Activated naive CD4-positive, alpha-beta T cell treated with anti-CD3 and anti-CD28 coated beads, Interleukin-2, amount 50 U/mL, for 24 hours (primary cell): Measurements from ENCODE around the gene TDP1.

ENCODE experiments used
- H3K27ac Mint-ChIP-seq: one replicate; pipeline ENCODE4 v1.8.0; 2021; ENCODE audit warnings: mild to moderate bottlenecking, mixed read lengths
- H3K27me3 Mint-ChIP-seq: one replicate; pipeline ENCODE4 v1.8.0; 2021; ENCODE audit warnings: mixed read lengths
- H3K36me3 Mint-ChIP-seq: one replicate; pipeline ENCODE4 v1.8.0; 2021; ENCODE audit warnings: mixed read lengths
- H3K4me1 Mint-ChIP-seq: one replicate; pipeline ENCODE4 v1.8.0; 2021; ENCODE audit warnings: mixed read lengths
- H3K4me3 Mint-ChIP-seq: one replicate; pipeline ENCODE4 v1.8.0; 2021; ENCODE audit warnings: mild to moderate bottlenecking, mixed read lengths
- H3K9me3 Mint-ChIP-seq: one replicate; pipeline ENCODE4 v1.8.0; 2021; ENCODE audit warnings: mixed read lengths

TDP1 gene

GRCh38 chr14:89959853-89960445, 4.2 kb downstream of the TDP1 start:
- no peaks in the 10 kb centered on the region for H3K27me3 Mint-ChIP-seq
- H3K4me1 Mint-ChIP-seq, result peaks cover 71% of the 10 kb centered on the region
- H3K4me3 Mint-ChIP-seq, result peak overlapping the region; percentile 82
- peaks cover 40% of the 10 kb centered on the region for H3K36me3 Mint-ChIP-seq
- peak overlapping the region; percentile 94 for H3K27ac Mint-ChIP-seq
- H3K9me3 Mint-ChIP-seq, result peaks cover 6% of the 10 kb centered on the region

GRCh38 chr14:89960914-89961313, 5.2 kb downstream of the TDP1 start:
- Mint-ChIP-seq H3K4me1 (peaks cover 78% of the 10 kb centered on the region), H3K27ac (peak overlapping the region; percentile 94), H3K36me3 (peaks cover 43% of the 10 kb centered on the region), H3K9me3 (peaks cover 6% of the 10 kb centered on the region), H3K27me3 (no peaks in the 10 kb centered on the region), H3K4me3 (peak overlapping the region; percentile 82)

- Mint-ChIP-seq H3K27me3 (no peaks in the 10 kb centered on the region), H3K4me3 (no peak overlapping the region), H3K4me1 (peaks cover 61% of the 10 kb centered on the region), H3K9me3 (peaks cover 6% of the 10 kb centered on the region), H3K36me3 (peaks cover 37% of the 10 kb centered on the region), H3K27ac (no peak overlapping the region)
These were observed 7.7 kb downstream of the TDP1 start for GRCh38 chr14:89963288-89963978.

GRCh38 chr14:89965839-89966238, 10.1 kb downstream of the TDP1 start:
- Mint-ChIP-seq H3K27ac (peak overlapping the region; percentile 35), H3K36me3 (peaks cover 34% of the 10 kb centered on the region), H3K9me3 (peaks cover under 1% of the 10 kb centered on the region), H3K27me3 (no peaks in the 10 kb centered on the region), H3K4me1 (peaks cover 38% of the 10 kb centered on the region), H3K4me3 (no peak overlapping the region)

GRCh38 chr14:89973234-89973823, 17.6 kb downstream of the TDP1 start:
- Mint-ChIP-seq H3K4me1 (peaks cover 5% of the 10 kb centered on the region), H3K36me3 (peaks cover 22% of the 10 kb centered on the region), H3K27ac (no peak overlapping the region), H3K4me3 (no peak overlapping the region), H3K9me3 (no peaks in the 10 kb centered on the region), H3K27me3 (no peaks in the 10 kb centered on the region)

GRCh38 chr14:89977668-89978067, 21.9 kb downstream of the TDP1 start:
- no peaks in the 10 kb centered on the region for H3K27me3 Mint-ChIP-seq
- H3K4me1 Mint-ChIP-seq, result peaks cover 5% of the 10 kb centered on the region
- H3K36me3 Mint-ChIP-seq, result peaks cover 15% of the 10 kb centered on the region
- no peak overlapping the region for H3K4me3 Mint-ChIP-seq
- H3K27ac Mint-ChIP-seq, result no peak overlapping the region
- no peaks in the 10 kb centered on the region for H3K9me3 Mint-ChIP-seq

- Mint-ChIP-seq H3K27ac (no peak overlapping the region), H3K36me3 (peaks cover 17% of the 10 kb centered on the region), H3K4me1 (no peaks in the 10 kb centered on the region), H3K9me3 (no peaks in the 10 kb centered on the region), H3K4me3 (no peak overlapping the region), H3K27me3 (no peaks in the 10 kb centered on the region)
These were observed 22.9 kb downstream of the TDP1 start for GRCh38 chr14:89978656-89979055.

- Mint-ChIP-seq H3K4me3 (no peak overlapping the region), H3K36me3 (peaks cover 19% of the 10 kb centered on the region), H3K27ac (no peak overlapping the region), H3K9me3 (no peaks in the 10 kb centered on the region), H3K27me3 (no peaks in the 10 kb centered on the region), H3K4me1 (no peaks in the 10 kb centered on the region)
These were observed 27.6 kb downstream of the TDP1 start for GRCh38 chr14:89983375-89983774.

GRCh38 chr14:89986462-89987160, 30.9 kb downstream of the TDP1 start:
- peaks cover 22% of the 10 kb centered on the region for H3K36me3 Mint-ChIP-seq
- H3K9me3 Mint-ChIP-seq, result no peaks in the 10 kb centered on the region
- H3K4me3 Mint-ChIP-seq, result no peak overlapping the region
- no peaks in the 10 kb centered on the region for H3K27me3 Mint-ChIP-seq
- no peaks in the 10 kb centered on the region for H3K4me1 Mint-ChIP-seq
- H3K27ac Mint-ChIP-seq, result no peak overlapping the region

- no peak overlapping the region for H3K4me3 Mint-ChIP-seq
- H3K36me3 Mint-ChIP-seq, result peaks cover 22% of the 10 kb centered on the region
- H3K27ac Mint-ChIP-seq, result no peak overlapping the region
- no peaks in the 10 kb centered on the region for H3K4me1 Mint-ChIP-seq
- no peaks in the 10 kb centered on the region for H3K27me3 Mint-ChIP-seq
- no peaks in the 10 kb centered on the region for H3K9me3 Mint-ChIP-seq
These were observed 31.4 kb downstream of the TDP1 start for GRCh38 chr14:89987161-89987475.

GRCh38 chr14:89988787-89989186, 33.1 kb downstream of the TDP1 start:
- H3K36me3 Mint-ChIP-seq, result peaks cover 22% of the 10 kb centered on the region
- H3K27me3 Mint-ChIP-seq, result no peaks in the 10 kb centered on the region
- H3K4me1 Mint-ChIP-seq, result no peaks in the 10 kb centered on the region
- H3K27ac Mint-ChIP-seq, result no peak overlapping the region
- H3K9me3 Mint-ChIP-seq, result no peaks in the 10 kb centered on the region
- no peak overlapping the region for H3K4me3 Mint-ChIP-seq

- no peaks in the 10 kb centered on the region for H3K27me3 Mint-ChIP-seq
- no peak overlapping the region for H3K27ac Mint-ChIP-seq
- no peaks in the 10 kb centered on the region for H3K9me3 Mint-ChIP-seq
- peaks cover 29% of the 10 kb centered on the region for H3K36me3 Mint-ChIP-seq
- no peak overlapping the region for H3K4me3 Mint-ChIP-seq
- no peaks in the 10 kb centered on the region for H3K4me1 Mint-ChIP-seq
These were observed 34.5 kb downstream of the TDP1 start for GRCh38 chr14:89990218-89990617.

- no peaks in the 10 kb centered on the region for H3K9me3 Mint-ChIP-seq
- peaks cover 30% of the 10 kb centered on the region for H3K36me3 Mint-ChIP-seq
- no peak overlapping the region for H3K4me3 Mint-ChIP-seq
- no peaks in the 10 kb centered on the region for H3K4me1 Mint-ChIP-seq
- H3K27ac Mint-ChIP-seq, result no peak overlapping the region
- no peaks in the 10 kb centered on the region for H3K27me3 Mint-ChIP-seq
These were observed 35.0 kb downstream of the TDP1 start for GRCh38 chr14:89990623-89991275.

GRCh38 chr14:89992273-89992672, 36.5 kb downstream of the TDP1 start:
- Mint-ChIP-seq H3K36me3 (peaks cover 36% of the 10 kb centered on the region), H3K9me3 (no peaks in the 10 kb centered on the region), H3K27ac (no peak overlapping the region), H3K4me1 (no peaks in the 10 kb centered on the region), H3K4me3 (no peak overlapping the region), H3K27me3 (no peaks in the 10 kb centered on the region)

- H3K9me3 Mint-ChIP-seq, result no peaks in the 10 kb centered on the region
- H3K27me3 Mint-ChIP-seq, result no peaks in the 10 kb centered on the region
- H3K4me1 Mint-ChIP-seq, result no peaks in the 10 kb centered on the region
- H3K4me3 Mint-ChIP-seq, result no peak overlapping the region
- H3K36me3 Mint-ChIP-seq, result peaks cover 30% of the 10 kb centered on the region
- H3K27ac Mint-ChIP-seq, result no peak overlapping the region
These were observed 41.2 kb downstream of the TDP1 start for GRCh38 chr14:89996963-89997362.

GRCh38 chr14:90000935-90001334, 45.2 kb downstream of the TDP1 start:
- no peak overlapping the region for H3K4me3 Mint-ChIP-seq
- peaks cover 30% of the 10 kb centered on the region for H3K36me3 Mint-ChIP-seq
- no peak overlapping the region for H3K27ac Mint-ChIP-seq
- peaks cover 12% of the 10 kb centered on the region for H3K4me1 Mint-ChIP-seq
- H3K9me3 Mint-ChIP-seq, result no peaks in the 10 kb centered on the region
- no peaks in the 10 kb centered on the region for H3K27me3 Mint-ChIP-seq
